SU-DHL-6 (cell line): Measurements from ENCODE around the gene SERTAD2.

Experiments
- H2AFZ ChIP-seq: fragments of 200-600 bp; sonication (generic); 2 replicates; pipeline ENCODE4 v1.6.1; 2014; ENCODE audit warnings: low read depth, mild to moderate bottlenecking, moderate library complexity, mixed read lengths, antibody characterized with exemption, low read length; ENCODE audit not compliant: severe bottlenecking
- H3F3A ChIP-seq: fragments of 200-600 bp; shearing (Covaris generic); 2 replicates; pipeline ENCODE4 v1.6.0; 2016; ENCODE audit warnings: antibody characterized with exemption, mild to moderate bottlenecking; ENCODE audit not compliant: insufficient read depth
- H3K27ac ChIP-seq: fragments of 200-600 bp; sonication (generic); 2 replicates; pipeline ENCODE4 v1.5.1; 2016; ENCODE audit warnings: low read depth, mild to moderate bottlenecking, low read length, moderate library complexity, mixed read lengths
- H3K27me3 ChIP-seq: fragments of 200-600 bp; sonication (generic), shearing (Covaris generic); 2 replicates; pipeline ENCODE4 v1.6.0; 2014; ENCODE audit warnings: mild to moderate bottlenecking, low read length
- H3K36me3 ChIP-seq: fragments of 200-600 bp; sonication (generic); 2 replicates; pipeline ENCODE4 v1.6.1; 2014; ENCODE audit warnings: mild to moderate bottlenecking, low read length, mixed read lengths
- H3K4me2 ChIP-seq: fragments of 300-600, 200-600 bp; shearing (Covaris generic), sonication (generic); 2 replicates; pipeline ENCODE4 v1.6.0; 2014; ENCODE audit warnings: low read length, low read depth, mild to moderate bottlenecking; ENCODE audit not compliant: poor library complexity, severe bottlenecking
- H3K4me3 ChIP-seq: fragments of 200-600 bp; sonication (generic); 2 replicates; pipeline ENCODE4 v1.5.1; 2014; ENCODE audit warnings: antibody characterized with exemption, low read length, mild to moderate bottlenecking, mixed read lengths; ENCODE audit not compliant: insufficient read depth, poor library complexity, severe bottlenecking
- H3K79me2 ChIP-seq: fragments of 200-600 bp; sonication (generic); 2 replicates; pipeline ENCODE4 v1.6.1; 2014; ENCODE audit warnings: mild to moderate bottlenecking, low read length, moderate library complexity; ENCODE audit not compliant: insufficient read depth
- H3K9ac ChIP-seq: fragments of 200-600 bp; sonication (generic); 2 replicates; pipeline ENCODE4 v1.7.0; 2014; ENCODE audit warnings: mild to moderate bottlenecking, low read length
- H3K9me2 ChIP-seq: fragments of 200-600 bp; sonication (generic); replicated peaks from 2 replicates; pipeline ENCODE4 v1.6.1; 2014; ENCODE audit warnings: low read length; ENCODE audit not compliant: insufficient read depth
- H3K9me3 ChIP-seq: fragments of 200-600 bp; sonication (generic); 2 replicates; pipeline ENCODE4 v1.6.1; 2014; ENCODE audit warnings: low read length, mixed read lengths; ENCODE audit not compliant: insufficient read depth
- H4K20me1 ChIP-seq: fragments of 200-600 bp; sonication (generic); 2 replicates; pipeline ENCODE4 v1.6.1; 2014; ENCODE audit warnings: low read depth, mild to moderate bottlenecking, antibody characterized with exemption, low read length, moderate library complexity, mixed read lengths
- CTCF ChIP-seq: fragments of 200-600 bp; sonication (generic); IDR thresholded peaks from one replicate; pipeline ENCODE4 v1.5.1; 2017; ENCODE audit warnings: antibody characterized with exemption, mild to moderate bottlenecking, low read length, moderate library complexity; ENCODE audit not compliant: insufficient read depth, poor library complexity, severe bottlenecking
- EZH2phosphoT487 ChIP-seq: fragments of 200-600 bp; sonication (generic), shearing (Covaris generic); conservative IDR thresholded peaks from 2 replicates; pipeline ENCODE4 v1.6.1; 2018; ENCODE audit warnings: mild to moderate bottlenecking, antibody characterized with exemption, low read length, moderate library complexity, mixed read lengths

SERTAD2 gene

GRCh38 chr2:64605026-64605471 lies 48.7 kb downstream of the SERTAD2 start:
- no peak overlapping the region for H2AFZ ChIP-seq
- no peak overlapping the region for H3K4me2 ChIP-seq
- no peaks in the 10 kb centered on the region for H3K9me3 ChIP-seq
- no peak for TF ChIP-seq EZH2phosphoT487
- no peak for TF ChIP-seq CTCF
- H3K9me2 ChIP-seq = no peaks in the 10 kb centered on the region
- H3K27ac ChIP-seq = no peak overlapping the region
- H3K79me2 ChIP-seq = no peaks in the 10 kb centered on the region
- H4K20me1 ChIP-seq = no peaks in the 10 kb centered on the region
- H3K4me3 ChIP-seq = no peak overlapping the region
- no peak overlapping the region for H3K9ac ChIP-seq
- H3F3A ChIP-seq = 0 out of 2 replicates have a peak, but pooled peaks cover 2% of the 10 kb centered on the region
- no peaks in the 10 kb centered on the region for H3K27me3 ChIP-seq
- no peaks in the 10 kb centered on the region for H3K36me3 ChIP-seq

DNA sequence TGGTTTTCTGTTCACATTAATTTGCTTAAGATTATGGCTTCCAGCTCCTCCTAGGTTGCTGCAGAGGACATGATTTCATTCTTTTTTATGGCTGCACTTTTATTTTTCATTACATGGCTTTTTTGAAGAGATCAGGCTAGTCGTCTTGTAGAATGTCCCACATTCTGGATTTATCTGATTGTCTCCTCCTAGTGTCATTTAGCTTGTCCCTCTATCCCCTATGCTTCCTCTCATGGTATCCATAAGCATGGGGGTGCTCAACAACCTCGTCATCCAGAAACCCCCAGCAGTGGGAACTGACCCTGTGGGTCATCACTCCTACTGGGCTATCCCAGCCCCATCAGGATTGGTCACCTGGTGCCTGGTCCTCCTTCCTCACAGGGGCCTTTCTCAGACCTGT lies 49.6 kb downstream of the SERTAD2 start:
- no peaks in the 10 kb centered on the region for H3K79me2 ChIP-seq
- H2AFZ ChIP-seq = no peak overlapping the region
- H3K4me3 ChIP-seq = no peak overlapping the region
- no peak for TF ChIP-seq EZH2phosphoT487
- TF ChIP-seq CTCF = no peak
- H4K20me1 ChIP-seq = no peaks in the 10 kb centered on the region
- H3K4me2 ChIP-seq = no peak overlapping the region
- no peaks in the 10 kb centered on the region for H3K36me3 ChIP-seq
- no peaks in the 10 kb centered on the region for H3F3A ChIP-seq
- no peaks in the 10 kb centered on the region for H3K9me2 ChIP-seq
- H3K9me3 ChIP-seq = no peaks in the 10 kb centered on the region
- H3K27me3 ChIP-seq = no peaks in the 10 kb centered on the region
- no peak overlapping the region for H3K27ac ChIP-seq
- no peak overlapping the region for H3K9ac ChIP-seq

- Histone ChIP-seq H3K9me2 (no peaks in the 10 kb centered on the region), H3F3A (no peaks in the 10 kb centered on the region), H4K20me1 (no peaks in the 10 kb centered on the region), H3K4me3 (no peak overlapping the region), H3K27ac (no peak overlapping the region), H3K27me3 (no peaks in the 10 kb centered on the region), H3K9me3 (no peaks in the 10 kb centered on the region), H3K9ac (no peak overlapping the region), H2AFZ (no peak overlapping the region), H3K79me2 (no peaks in the 10 kb centered on the region), H3K4me2 (no peak overlapping the region), H3K36me3 (no peaks in the 10 kb centered on the region)
- no peak for TF ChIP-seq CTCF
- no peak for TF ChIP-seq EZH2phosphoT487
Measured at GRCh38 chr2:64602436-64602835, 51.3 kb downstream of the SERTAD2 start.
